H9 (cell line): ENCODE measurements around the gene RHOJ. TPM values are rescaled to one million over a fixed set of nuclear protein-coding genes. Genes with fewer than 3 reads are reported as not detected.

Experiments used
- DNase-seq: peaks from one replicate; pipeline ENCODE4 v3.0.0-alpha.2; 2017
- H2AFZ ChIP-seq: one replicate; pipeline ENCODE4 v1.6.1; 2013; ENCODE audit warnings: mild to moderate bottlenecking, low read length, control low read depth, moderate library complexity
- H2AK5ac ChIP-seq: 2 replicates; pipeline ENCODE4 v1.6.1; 2013; ENCODE audit warnings: low read length, control low read depth, mixed read lengths; ENCODE audit not compliant: insufficient read length
- H2BK120ac ChIP-seq: one replicate; pipeline ENCODE4 v1.6.1; 2013; ENCODE audit warnings: low read depth, mild to moderate bottlenecking, low read length, control low read depth, inconsistent platforms; ENCODE audit not compliant: poor library complexity, severe bottlenecking
- H2BK12ac ChIP-seq: 2 replicates; pipeline ENCODE4 v1.6.1; 2013; ENCODE audit warnings: low read length, control low read depth, mixed read lengths, low read depth; ENCODE audit not compliant: insufficient read length
- H2BK15ac ChIP-seq: 2 replicates; pipeline ENCODE4 v1.6.1; 2013; ENCODE audit warnings: low read depth, low read length, control low read depth
- H2BK20ac ChIP-seq: one replicate; pipeline ENCODE4 v1.6.1; 2013; ENCODE audit warnings: low read depth, mild to moderate bottlenecking, low read length, control low read depth, inconsistent platforms; ENCODE audit not compliant: poor library complexity, severe bottlenecking
- H2BK5ac ChIP-seq: 2 replicates; pipeline ENCODE4 v1.6.1; 2013; ENCODE audit warnings: low read length, control low read depth, mixed read lengths; ENCODE audit not compliant: insufficient read length
- H3K14ac ChIP-seq: 2 replicates; pipeline ENCODE4 v1.6.1; 2013; ENCODE audit warnings: low read length, control low read depth; ENCODE audit not compliant: insufficient read depth
- H3K18ac ChIP-seq: 2 replicates; pipeline ENCODE4 v1.6.1; 2013; ENCODE audit warnings: low read depth, mild to moderate bottlenecking, mixed read lengths, low read length, control low read depth; ENCODE audit not compliant: insufficient read length
- H3K23ac ChIP-seq: 2 replicates; pipeline ENCODE4 v1.6.1; 2013; ENCODE audit warnings: low read length, control low read depth, mixed read lengths, low read depth; ENCODE audit not compliant: insufficient read length
- H3K23me2 ChIP-seq: 2 replicates; pipeline ENCODE4 v1.6.1; 2013; ENCODE audit warnings: low read depth, mild to moderate bottlenecking, mixed read lengths, low read length, control low read depth; ENCODE audit not compliant: insufficient read length, poor library complexity, severe bottlenecking
- H3K27ac ChIP-seq: 2 replicates; pipeline ENCODE4 v1.5.1; 2013; ENCODE audit warnings: low read length, control low read depth, mixed read lengths, low read depth; ENCODE audit not compliant: insufficient read length
- H3K27me3 ChIP-seq: 2 replicates; pipeline ENCODE4 v1.6.1; 2013; ENCODE audit warnings: low read length, control low read depth, inconsistent platforms; ENCODE audit not compliant: insufficient read depth
- H3K4ac ChIP-seq: 2 replicates; pipeline ENCODE4 v1.6.1; 2013; ENCODE audit warnings: low read depth, mild to moderate bottlenecking, control low read depth, inconsistent platforms, low read length, moderate library complexity
- H3K4me1 ChIP-seq: 2 replicates; pipeline ENCODE4 v1.6.1; 2013; ENCODE audit warnings: low read length, control low read depth, inconsistent platforms; ENCODE audit not compliant: insufficient read depth
- H3K4me2 ChIP-seq: 2 replicates; pipeline ENCODE4 v1.6.1; 2013; ENCODE audit warnings: low read length, control low read depth, mixed read lengths; ENCODE audit not compliant: insufficient read length, insufficient read depth
- H3K56ac ChIP-seq: 2 replicates; pipeline ENCODE4 v1.6.1; 2013; ENCODE audit warnings: low read depth, mild to moderate bottlenecking, mixed read lengths, low read length, control low read depth; ENCODE audit not compliant: insufficient read length
- H3K79me1 ChIP-seq: 2 replicates; pipeline ENCODE4 v1.6.1; 2013; ENCODE audit warnings: low read depth, mild to moderate bottlenecking, moderate library complexity, low read length, control low read depth, inconsistent platforms; ENCODE audit not compliant: insufficient read depth, poor library complexity, severe bottlenecking
- H3K79me2 ChIP-seq: 2 replicates; pipeline ENCODE4 v1.6.1; 2013; ENCODE audit warnings: low read length, control low read depth, inconsistent platforms; ENCODE audit not compliant: insufficient read depth
- H3K9ac ChIP-seq: 2 replicates; pipeline ENCODE4 v1.6.1; 2013; ENCODE audit warnings: low read length, control low read depth, mixed read lengths; ENCODE audit not compliant: insufficient read length; ENCODE audit errors: extremely low read depth
- H3K9me3 ChIP-seq: one replicate; pipeline ENCODE4 v1.6.1; 2013; ENCODE audit warnings: low read depth, low read length, inconsistent platforms; ENCODE audit not compliant: control insufficient read depth
- H3T11ph ChIP-seq: one replicate; pipeline ENCODE4 v1.6.1; 2013; ENCODE audit warnings: mild to moderate bottlenecking, low read length, control low read depth, inconsistent platforms
- H4K20me1 ChIP-seq: one replicate; pipeline ENCODE4 v1.6.1; 2013; ENCODE audit not compliant: control insufficient read depth, insufficient read length, insufficient read depth
- H4K5ac ChIP-seq: 2 replicates; pipeline ENCODE4 v1.6.1; 2013; ENCODE audit warnings: low read depth, mild to moderate bottlenecking, mixed read lengths, low read length, control low read depth; ENCODE audit not compliant: insufficient read length
- H4K8ac ChIP-seq: replicated peaks from 2 replicates; pipeline ENCODE4 v1.6.1; 2013; ENCODE audit warnings: low read length, control low read depth, mixed read lengths, low read depth; ENCODE audit not compliant: insufficient read length
- H4K91ac ChIP-seq: 2 replicates; pipeline ENCODE4 v1.6.1; 2013; ENCODE audit warnings: low read depth, mild to moderate bottlenecking, moderate library complexity, mixed read lengths, low read length, control low read depth; ENCODE audit not compliant: insufficient read length
- H3K27ac Mint-ChIP-seq, 3 experiments: 2 replicates in 2 of 3; 3 replicates in 1 of 3; pipeline ENCODE4 v1.8.0; 2020 to 2021; ENCODE audit warnings: mixed read lengths in 3 of 3, mild to moderate bottlenecking in 1 of 3, moderate library complexity in 1 of 3
- H3K27me3 Mint-ChIP-seq: 2 replicates; pipeline ENCODE4 v1.8.0; 2021; ENCODE audit warnings: low read depth, mild to moderate bottlenecking, moderate library complexity, mixed read lengths
- H3K36me3 Mint-ChIP-seq, 3 experiments: 2 replicates in 2 of 3; 3 replicates in 1 of 3; pipeline ENCODE4 v1.8.0; 2020 to 2021; ENCODE audit warnings: low read depth in 3 of 3, mixed read lengths in 3 of 3; ENCODE audit not compliant: insufficient read depth in 1 of 3
- H3K4me1 Mint-ChIP-seq, 2 experiments: 2 replicates each; pipeline ENCODE4 v1.8.0; 2020; ENCODE audit warnings: mixed read lengths in 2 of 2
- H3K4me3 Mint-ChIP-seq, 2 experiments: 2 replicates in 1 of 2; 3 replicates in 1 of 2; pipeline ENCODE4 v1.8.0; 2020 to 2021; ENCODE audit warnings: mild to moderate bottlenecking in 2 of 2, mixed read lengths in 2 of 2, moderate library complexity in 1 of 2
- H3K9me3 Mint-ChIP-seq, 2 experiments: 2 replicates in 1 of 2; 3 replicates in 1 of 2; pipeline ENCODE4 v1.8.0; 2020; ENCODE audit warnings: mild to moderate bottlenecking in 2 of 2, mixed read lengths in 2 of 2, moderate library complexity in 1 of 2
- WGBS: extraction: QIAGEN DNeasy Blood & Tissue Kit; methylation state at CpG from one replicate; pipeline ENCODE4 v1.1.7; 2013; ENCODE audit warnings: missing lambda C conversion rate, low lambda C conversion rate, mixed read lengths; ENCODE audit not compliant: insufficient read length; ENCODE audit errors: extremely low coverage; 5-methylcytosine and 5-hydroxymethylcytosine counted together
- total RNA-seq: library from RNA; stranded (reverse); gene quantifications from 2 replicates; pipeline ENCODE4 v1.2.1, GENCODE V29; 2021
- TF ChIP-seq, protein P1 (sequence below): fragments of 200-600 bp; sonication (generic); conservative IDR thresholded peaks from 3 replicates; pipeline ENCODE4 v1.8.0; 2021; ENCODE audit warnings: antibody characterized with exemption, mild to moderate bottlenecking

The RHOJ gene
- total RNA-seq, 1 experiment from 2014 or later, result not detected

DNA sequence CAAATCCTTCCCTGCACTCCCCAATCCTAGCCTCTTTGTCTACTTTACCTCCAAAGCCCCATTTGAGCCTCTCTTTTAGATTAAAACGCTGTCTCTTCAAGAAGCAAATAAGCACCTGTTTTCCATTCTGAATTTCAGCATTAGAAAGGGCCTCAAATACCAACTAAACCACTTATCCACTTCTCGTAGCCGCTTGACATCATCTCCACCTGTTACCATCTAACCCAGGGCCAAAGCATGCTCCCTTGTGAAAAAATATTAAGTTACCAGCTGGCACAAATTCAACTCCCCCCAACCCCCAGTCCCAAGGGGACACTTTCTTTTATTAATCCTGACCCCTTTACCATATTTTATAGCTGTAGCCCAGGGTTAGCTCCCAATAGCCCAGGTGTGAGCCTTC, 71.4 kb downstream of the RHOJ start:
- no peak for DNase-seq
- no peak overlapping the region for H3K4me3 Mint-ChIP-seq
- H3K56ac ChIP-seq, result no peak overlapping the region

More for the DNA sequence above, 71.4 kb downstream of the RHOJ start:
- H2AFZ ChIP-seq, result no peak overlapping the region
- H3K23ac ChIP-seq, result no peak overlapping the region
- no peak overlapping the region for H2BK20ac ChIP-seq
- H4K5ac ChIP-seq, result no peak overlapping the region
- H3K14ac ChIP-seq, result no peak overlapping the region
- no peak overlapping the region for H2BK120ac ChIP-seq
- no peaks in the 10 kb centered on the region for H3K9me3 ChIP-seq
- Mint-ChIP-seq H3K27ac (no peak overlapping the region), H3K4me1 (no peaks in the 10 kb centered on the region), H3K36me3 (no peaks in the 10 kb centered on the region), H3K27me3 (no peaks in the 10 kb centered on the region), H3K9me3 (no peaks in the 10 kb centered on the region)
- no peaks in the 10 kb centered on the region for H3K79me1 ChIP-seq
- H3K23me2 ChIP-seq, result no peaks in the 10 kb centered on the region
- TF ChIP-seq, protein P1, sequence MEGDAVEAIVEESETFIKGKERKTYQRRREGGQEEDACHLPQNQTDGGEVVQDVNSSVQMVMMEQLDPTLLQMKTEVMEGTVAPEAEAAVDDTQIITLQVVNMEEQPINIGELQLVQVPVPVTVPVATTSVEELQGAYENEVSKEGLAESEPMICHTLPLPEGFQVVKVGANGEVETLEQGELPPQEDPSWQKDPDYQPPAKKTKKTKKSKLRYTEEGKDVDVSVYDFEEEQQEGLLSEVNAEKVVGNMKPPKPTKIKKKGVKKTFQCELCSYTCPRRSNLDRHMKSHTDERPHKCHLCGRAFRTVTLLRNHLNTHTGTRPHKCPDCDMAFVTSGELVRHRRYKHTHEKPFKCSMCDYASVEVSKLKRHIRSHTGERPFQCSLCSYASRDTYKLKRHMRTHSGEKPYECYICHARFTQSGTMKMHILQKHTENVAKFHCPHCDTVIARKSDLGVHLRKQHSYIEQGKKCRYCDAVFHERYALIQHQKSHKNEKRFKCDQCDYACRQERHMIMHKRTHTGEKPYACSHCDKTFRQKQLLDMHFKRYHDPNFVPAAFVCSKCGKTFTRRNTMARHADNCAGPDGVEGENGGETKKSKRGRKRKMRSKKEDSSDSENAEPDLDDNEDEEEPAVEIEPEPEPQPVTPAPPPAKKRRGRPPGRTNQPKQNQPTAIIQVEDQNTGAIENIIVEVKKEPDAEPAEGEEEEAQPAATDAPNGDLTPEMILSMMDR, result no peak
- H3K4me1 ChIP-seq, result no peaks in the 10 kb centered on the region
- H2BK12ac ChIP-seq, result no peak overlapping the region
- no peak overlapping the region for H3K27ac ChIP-seq
- H3K4ac ChIP-seq, result no peak overlapping the region
- H4K20me1 ChIP-seq, result no peaks in the 10 kb centered on the region
- no peak overlapping the region for H2BK5ac ChIP-seq
- no peak overlapping the region for H4K91ac ChIP-seq
- H4K8ac ChIP-seq, result no peak overlapping the region
- no peaks in the 10 kb centered on the region for H3K79me2 ChIP-seq
- H3K18ac ChIP-seq, result no peak overlapping the region
- H3T11ph ChIP-seq, result no peak overlapping the region
- no CpG with 5 or more reads among the region's 3 CpGs for WGBS
- H3K4me2 ChIP-seq, result no peak overlapping the region
- no peak overlapping the region for H3K9ac ChIP-seq
- no peaks in the 10 kb centered on the region for H3K27me3 ChIP-seq
- H2BK15ac ChIP-seq, result no peak overlapping the region
- H2AK5ac ChIP-seq, result no peak overlapping the region
